Mucosa of descending colon (tissue), 3 donors: ENCODE measurements around the gene AWAT2. TPM values are rescaled to one million over a fixed set of nuclear protein-coding genes. Genes with fewer than 3 reads are reported as not detected.

ENCODE experiments used
- ATAC-seq: fragments of 200-7000 bp; cut with Tn5 transposase; one replicate; pipeline ENCODE4 v1.9.1; 2020; ENCODE audit warnings: mild to moderate bottlenecking, moderate library complexity
- DNase-seq, 3 donors: peaks; one replicate each; pipeline ENCODE4 v3.0.0-alpha.2; 2020
- H3K36me3 ChIP-seq: fragments of 200-600 bp; one replicate; pipeline ENCODE4 v1.8.0; 2021; ENCODE audit warnings: low read depth, mild to moderate bottlenecking
- H3K4me1 ChIP-seq: fragments of 200-600 bp; one replicate; pipeline ENCODE4 v1.8.0; 2021; ENCODE audit warnings: low read depth, mild to moderate bottlenecking
- H3K4me3 ChIP-seq: fragments of 200-600 bp; one replicate; pipeline ENCODE4 v1.8.0; 2021; ENCODE audit warnings: mild to moderate bottlenecking
- H3K9me3 ChIP-seq: fragments of 200-600 bp; one replicate; pipeline ENCODE4 v1.8.0; 2021; ENCODE audit warnings: mild to moderate bottlenecking
- CTCF ChIP-seq: fragments of 200-600 bp; IDR thresholded peaks from one replicate; pipeline ENCODE4 v1.8.0; 2022; ENCODE audit warnings: antibody characterized with exemption, mild to moderate bottlenecking
- intact Hi-C, 2 donors: fragments of 100-400 bp; cut with DNase I in 1 of 2; cut with micrococcal nuclease in 1 of 2; formaldehyde crosslinking; loops; one replicate each; pipeline versions ENCODE4 v1.11.0 to v1.11.1; 2022; cut with DNase I, micrococcal nuclease
- total RNA-seq, 3 donors: library from RNA; stranded (reverse); fragmentation: NEBNext Ultra II Directional in 2 of 3; extraction: Animal tissue kit (Norgen Biotek cat#: 25700) in 2 of 3; gene quantifications; one replicate each; pipeline versions ENCODE4 v1.2.1 to v1.2.4, GENCODE V29; 2021 to 2023
- donor health status: DM: no; HTN: no; CAD: no; lungs with moderate emphysema.
- donor health status: DM: no; HTN: no; CAD: no.
- donor health status: DM: no; HTN: yes; CAD: no.

AWAT2 gene
- total RNA-seq, 3 donors from 2014 or later = not detected

GRCh38 chrX:70049406-70049805 is 332 bp downstream of the AWAT2 start:
- no peaks in the 10 kb centered on the region for H3K4me1 ChIP-seq
- DNase-seq (no peak), ATAC-seq (no peak)
- no peak overlapping the region for H3K4me3 ChIP-seq
- H3K36me3 ChIP-seq = no peaks in the 10 kb centered on the region
- intact Hi-C loops = no loop called here
- no peaks in the 10 kb centered on the region for H3K9me3 ChIP-seq
- TF ChIP-seq CTCF = no peak

DNA sequence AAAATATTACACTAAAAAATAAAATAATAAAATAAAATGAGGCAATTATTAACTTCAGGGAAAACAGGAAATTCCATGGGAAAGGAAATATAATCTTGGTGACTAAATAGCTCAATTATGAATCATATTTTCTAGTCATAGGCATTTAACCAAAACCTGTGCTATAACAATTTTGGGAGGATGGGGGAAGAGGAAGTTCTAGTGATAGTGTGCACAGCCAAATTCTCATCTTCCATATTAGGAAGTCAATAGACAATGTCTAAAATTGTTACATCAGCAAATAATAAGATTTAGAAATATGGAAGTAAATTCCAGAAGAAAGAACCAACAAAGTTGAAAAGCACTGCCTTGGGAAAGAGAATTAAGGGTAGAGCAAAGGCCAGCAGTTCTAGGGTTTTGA is 2.8 kb downstream of the AWAT2 start:
- H3K36me3 ChIP-seq = no peaks in the 10 kb centered on the region
- DNase-seq (no peak), ATAC-seq (no peak)
- no peak for TF ChIP-seq CTCF
- no peak overlapping the region for H3K4me3 ChIP-seq
- H3K4me1 ChIP-seq = no peaks in the 10 kb centered on the region
- intact Hi-C loops = no loop called here
- no peaks in the 10 kb centered on the region for H3K9me3 ChIP-seq

- intact Hi-C loops = no loop called here
- Histone ChIP-seq H3K9me3 (no peaks in the 10 kb centered on the region), H3K4me3 (no peak overlapping the region), H3K36me3 (no peaks in the 10 kb centered on the region), H3K4me1 (no peaks in the 10 kb centered on the region)
- no peak for ATAC-seq
- no peak for TF ChIP-seq CTCF
- no peak for DNase-seq
Measured at GRCh38 chrX:70044541-70045245, 5.0 kb downstream of the AWAT2 start.

GRCh38 chrX:70043685-70044084 is 6.1 kb downstream of the AWAT2 start:
- intact Hi-C loops = no loop called here
- no peak for ATAC-seq
- Histone ChIP-seq H3K9me3 (no peaks in the 10 kb centered on the region), H3K36me3 (no peaks in the 10 kb centered on the region), H3K4me1 (no peaks in the 10 kb centered on the region), H3K4me3 (no peak overlapping the region)
- no peak for TF ChIP-seq CTCF
- DNase-seq = no peak

GRCh38 chrX:70042399-70043371 is 7.1 kb downstream of the AWAT2 start:
- Histone ChIP-seq H3K36me3 (no peaks in the 10 kb centered on the region), H3K9me3 (no peaks in the 10 kb centered on the region), H3K4me1 (no peaks in the 10 kb centered on the region), H3K4me3 (no peak overlapping the region)
- no peak for TF ChIP-seq CTCF
- no peak for DNase-seq
- ATAC-seq = no peak
- intact Hi-C loops = no loop called here
